HG03469 (cell line): ENCODE measurements around the gene FAM120A.

Experiments
- ATAC-seq: cut with Tn5 transposase; IDR thresholded peaks from one replicate; pipeline ENCODE4 v1.9.1; 2021; ENCODE audit warnings: mild to moderate bottlenecking, moderate library complexity, moderate number of reproducible peaks; ENCODE audit not compliant: unreplicated experiment

Gene FAM120A

GRCh38 chr9:93470391-93470790, 18.9 kb downstream of the FAM120A start:
- ATAC-seq: no peak

DNA sequence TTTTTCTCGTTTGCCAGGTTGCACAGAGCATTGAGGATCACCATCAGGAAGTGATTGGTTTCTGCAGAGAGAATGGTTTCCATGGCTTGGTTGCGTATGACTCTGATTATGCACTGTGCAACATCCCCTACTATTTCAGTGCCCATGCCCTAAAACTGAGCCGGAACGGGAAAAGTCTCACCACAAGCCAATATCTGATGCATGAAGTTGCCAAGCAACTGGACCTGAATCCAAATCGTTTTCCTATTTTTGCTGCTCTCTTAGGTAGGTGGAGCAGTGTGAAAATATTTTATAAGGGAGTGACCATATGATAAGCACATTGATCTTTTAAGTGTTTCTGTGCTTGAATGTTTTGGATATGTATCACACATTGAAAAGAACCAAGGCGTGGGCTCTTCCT, 19.6 kb downstream of the FAM120A start:
- ATAC-seq: no peak

DNA sequence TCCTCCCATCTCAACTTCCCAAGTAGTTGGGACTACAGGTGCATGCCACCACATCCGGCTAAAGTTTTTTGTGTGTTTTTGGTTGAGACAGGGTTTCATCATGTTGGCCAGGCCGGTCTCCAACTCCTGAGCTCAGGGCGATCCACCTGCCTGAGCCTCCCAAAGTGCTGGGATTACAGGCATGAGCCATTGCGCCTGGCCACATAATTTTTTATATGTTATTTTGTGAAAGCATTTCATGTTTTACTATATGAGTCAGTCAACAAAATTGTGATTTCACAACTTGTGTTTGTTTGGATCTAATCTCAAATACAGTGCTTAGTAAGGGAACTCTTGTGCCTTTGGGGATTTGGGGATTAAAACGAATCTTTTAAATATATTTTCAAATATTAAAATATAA, 21.9 kb downstream of the FAM120A start:
- no peak for ATAC-seq

GRCh38 chr9:93475108-93475507, 23.6 kb downstream of the FAM120A start:
- ATAC-seq: no peak

DNA sequence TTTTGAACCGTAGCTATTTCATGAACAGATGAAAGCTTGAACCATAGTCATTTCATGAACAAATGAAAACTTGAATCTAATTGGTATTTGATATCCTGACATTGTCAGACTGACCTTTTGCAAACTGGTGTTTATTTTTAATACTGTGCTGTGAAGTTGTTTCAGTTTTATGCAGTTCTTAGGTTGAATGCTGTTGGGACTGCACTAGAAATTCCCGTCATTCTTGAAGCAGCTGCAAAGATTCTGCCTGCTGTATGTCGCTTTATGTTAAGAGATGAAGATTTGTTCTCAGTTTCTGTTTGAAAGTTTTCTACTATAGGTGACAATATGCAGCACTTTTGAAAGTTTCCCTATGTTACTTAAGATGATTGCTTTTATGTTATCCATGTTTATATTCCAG, 24.4 kb downstream of the FAM120A start:
- no peak for ATAC-seq

GRCh38 chr9:93476924-93477323, 25.4 kb downstream of the FAM120A start:
- ATAC-seq: no peak

DNA sequence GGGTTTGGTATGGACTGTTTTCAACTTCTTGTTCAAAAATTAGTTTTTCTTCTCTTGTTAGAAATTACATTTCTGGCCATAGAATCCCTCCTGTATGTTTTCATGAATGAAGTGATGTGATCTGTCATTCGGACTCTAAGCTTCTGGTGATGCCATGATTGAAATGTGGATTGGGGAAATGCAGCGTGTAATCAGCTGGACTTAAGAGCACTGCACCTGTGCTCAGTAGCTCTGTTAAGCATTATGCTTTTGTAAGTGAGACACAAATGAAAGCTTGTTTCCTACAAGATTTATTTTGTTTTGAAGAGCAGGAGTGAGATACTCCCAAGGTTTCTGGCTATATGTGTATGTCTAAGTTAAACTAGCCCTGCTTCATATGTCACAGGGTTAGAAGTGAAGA, 25.9 kb downstream of the FAM120A start:
- no peak for ATAC-seq

DNA sequence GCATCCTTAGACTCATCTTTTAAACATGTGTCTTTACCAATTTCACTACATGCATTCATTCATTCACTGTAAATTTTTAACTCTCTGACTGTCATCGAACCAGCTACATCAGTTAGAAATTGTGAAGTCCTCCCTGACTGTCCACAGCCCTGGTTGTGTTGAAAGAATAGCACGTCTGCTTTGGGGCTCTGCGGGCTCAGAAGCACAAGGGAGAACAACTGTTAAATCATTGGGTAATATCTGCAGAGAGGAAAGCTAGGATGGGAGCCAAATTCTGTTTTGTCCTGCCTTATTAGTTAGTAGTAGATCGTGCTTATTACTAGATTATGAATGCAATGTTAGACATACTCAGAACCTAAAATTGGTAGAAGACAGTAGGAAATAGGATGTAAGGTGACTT, 28.2 kb downstream of the FAM120A start:
- ATAC-seq: no peak

GRCh38 chr9:93480262-93480661, 28.8 kb downstream of the FAM120A start:
- no peak for ATAC-seq

- no peak for ATAC-seq
Observed at GRCh38 chr9:93480728-93481324, 29.3 kb downstream of the FAM120A start.

DNA sequence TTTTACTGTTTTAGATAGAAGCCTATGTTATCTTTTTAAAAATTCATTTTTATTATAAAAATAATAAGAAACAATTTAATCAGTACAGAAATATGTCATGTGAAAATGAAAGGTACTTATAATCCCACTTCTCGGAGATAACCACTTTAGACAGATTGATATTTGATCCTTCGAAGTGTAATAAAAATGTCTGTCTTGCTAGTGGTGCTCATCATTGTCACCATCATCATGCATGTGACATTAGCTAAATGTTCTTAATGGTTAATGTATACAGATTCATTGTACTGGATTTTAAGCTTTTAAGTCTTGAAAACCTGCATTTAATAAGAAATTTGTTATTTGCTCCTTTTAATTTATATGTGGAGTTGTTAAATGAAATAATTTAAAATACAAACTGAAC, 32.0 kb downstream of the FAM120A start:
- no peak for ATAC-seq

- ATAC-seq: no peak
Observed at GRCh38 chr9:93486268-93486667, 34.8 kb downstream of the FAM120A start.

DNA sequence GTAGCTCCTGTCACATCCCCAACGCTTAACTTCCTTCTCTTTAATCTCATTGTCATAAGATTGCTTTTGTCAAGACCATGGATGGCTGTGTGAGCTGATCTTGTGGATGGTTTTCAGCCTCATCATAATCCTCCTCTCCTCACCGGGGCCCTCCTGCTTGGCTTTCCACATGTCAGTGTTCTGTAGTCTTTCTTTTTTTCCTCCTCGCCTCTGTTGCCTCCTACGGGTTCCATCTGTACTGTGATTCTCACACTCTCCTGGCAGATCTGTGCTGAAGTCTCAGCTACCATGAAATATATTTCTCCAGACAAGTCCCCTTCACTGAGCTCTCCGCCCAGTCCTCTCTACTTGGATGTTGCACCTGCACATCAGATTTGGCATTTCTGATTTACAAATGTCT, 36.8 kb downstream of the FAM120A start:
- ATAC-seq: no peak

DNA sequence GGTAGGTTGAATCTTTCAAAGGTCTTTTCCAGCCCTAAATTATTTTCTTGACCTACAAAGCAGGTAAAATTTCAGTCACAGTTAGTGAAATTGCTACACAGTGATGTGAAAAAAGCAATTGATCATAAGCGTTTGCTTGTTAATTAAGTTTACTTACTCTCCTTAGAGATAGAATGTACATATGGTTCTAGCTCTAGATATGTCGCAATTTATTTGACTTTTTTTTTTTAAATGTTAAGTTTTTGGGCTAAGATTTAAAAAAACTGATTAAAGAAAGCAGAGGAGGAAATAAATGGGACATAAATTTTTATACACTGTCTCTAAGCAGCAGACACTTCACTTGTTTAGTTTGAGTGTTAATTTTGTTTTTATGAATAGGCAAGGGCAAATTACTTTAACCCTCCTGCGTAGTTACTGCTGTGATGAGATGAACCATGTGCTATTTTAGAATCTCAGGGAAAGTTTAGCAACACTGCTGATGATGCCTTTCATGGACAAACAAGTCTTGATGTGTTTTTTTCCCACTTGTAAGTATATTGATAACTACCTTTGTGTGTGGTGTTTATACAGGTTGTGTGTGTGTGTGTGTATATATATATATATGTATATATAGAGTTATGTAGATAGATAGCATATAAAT, 40.2 kb downstream of the FAM120A start:
- no peak for ATAC-seq

GRCh38 chr9:93492327-93492726, 40.8 kb downstream of the FAM120A start:
- ATAC-seq: no peak

GRCh38 chr9:93493949-93494348, 42.5 kb downstream of the FAM120A start:
- ATAC-seq: no peak

GRCh38 chr9:93496285-93496684, 44.8 kb downstream of the FAM120A start:
- no peak for ATAC-seq

- ATAC-seq: no peak
Observed at GRCh38 chr9:93500571-93501298, 49.2 kb downstream of the FAM120A start.

DNA sequence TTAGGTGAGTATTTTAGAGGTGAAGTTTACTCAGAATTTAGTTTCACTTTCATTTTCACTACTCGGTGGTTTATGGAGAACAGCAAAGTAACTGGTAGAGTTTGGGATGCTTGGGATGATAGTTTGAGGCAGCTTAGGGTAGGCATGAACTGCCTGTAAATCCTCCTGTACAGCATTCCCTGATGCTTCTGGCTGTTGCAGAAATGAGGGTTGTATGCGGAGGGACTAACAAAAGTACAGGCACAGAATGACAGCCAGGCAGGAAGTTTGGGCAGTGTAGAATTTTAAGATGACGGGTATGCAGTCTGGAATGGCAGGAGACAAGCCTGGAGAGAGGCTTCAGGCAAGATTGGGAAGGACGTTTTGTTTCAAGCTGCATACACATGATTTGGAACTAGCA, 49.9 kb downstream of the FAM120A start:
- no peak for ATAC-seq

GRCh38 chr9:93503381-93503780, 51.9 kb downstream of the FAM120A start:
- ATAC-seq: no peak

- ATAC-seq: no peak
Observed at GRCh38 chr9:93505541-93506132, 54.2 kb downstream of the FAM120A start.

DNA sequence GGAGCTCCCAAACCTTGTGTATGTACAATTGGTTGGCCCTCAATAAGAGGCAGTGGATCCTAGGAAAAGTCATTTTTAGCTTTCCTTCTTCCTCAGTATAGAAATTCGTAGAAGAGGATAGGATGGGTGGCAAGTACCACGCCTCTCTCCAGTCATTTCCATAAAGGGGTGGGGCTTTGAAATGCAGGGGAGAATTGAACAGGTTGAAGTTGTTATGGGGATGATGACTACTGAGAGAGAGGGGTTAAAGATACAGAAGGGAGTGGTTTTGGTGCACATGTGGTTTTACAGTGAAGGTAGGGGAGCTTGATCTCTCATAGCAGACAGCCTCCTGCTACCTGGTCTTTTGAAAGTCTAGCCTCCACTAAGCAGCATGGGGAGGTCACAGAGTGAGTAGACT, 56.3 kb downstream of the FAM120A start:
- no peak for ATAC-seq
